T-helper 1 cell (primary cell): ENCODE results near the gene CACNB2.
"Not testable (repeated sequence)": the region's sequence is repeated elsewhere in the genome, so short reads cannot be mapped to it uniquely, and the experiment has no call there.

Experiments
- DNase-seq, 5 donors: peaks; one replicate each; pipeline ENCODE4 v3.0.0-alpha.2; 2012 to 2020

The CACNB2 gene

GRCh38 chr10:18202680-18203460 is 62.6 kb downstream of the CACNB2 start:
- no peak for DNase-seq

- DNase-seq: no peak
Measured at GRCh38 chr10:18203471-18203870, 63.2 kb downstream of the CACNB2 start.

- no peak for DNase-seq
Measured at GRCh38 chr10:18204039-18204835, 64.0 kb downstream of the CACNB2 start.

GRCh38 chr10:18205098-18205834 is 65.0 kb downstream of the CACNB2 start:
- DNase-seq: no peak

- not testable (repeated sequence) for DNase-seq
Measured at GRCh38 chr10:18208186-18208585, 68.0 kb downstream of the CACNB2 start.

- DNase-seq: no peak
Measured at GRCh38 chr10:18209241-18209640, 69.0 kb downstream of the CACNB2 start.

GRCh38 chr10:18210711-18211110 is 70.5 kb downstream of the CACNB2 start:
- DNase-seq: no peak

GRCh38 chr10:18211862-18212261 is 71.6 kb downstream of the CACNB2 start:
- no peak for DNase-seq

- DNase-seq: no peak
Measured at GRCh38 chr10:18213271-18213670, 73.0 kb downstream of the CACNB2 start.

- no peak for DNase-seq
Measured at GRCh38 chr10:18214691-18215563, 74.7 kb downstream of the CACNB2 start.

- DNase-seq: no peak
Measured at GRCh38 chr10:18216482-18216881, 76.3 kb downstream of the CACNB2 start.

- no peak for DNase-seq
Measured at GRCh38 chr10:18217577-18217976, 77.4 kb downstream of the CACNB2 start.

- DNase-seq: no peak
Measured at GRCh38 chr10:18219146-18219545, 78.9 kb downstream of the CACNB2 start.

GRCh38 chr10:18221123-18221522 is 80.9 kb downstream of the CACNB2 start:
- no peak for DNase-seq

GRCh38 chr10:18221882-18222281 is 81.7 kb downstream of the CACNB2 start:
- DNase-seq: no peak

- DNase-seq: no peak
Measured at GRCh38 chr10:18222866-18223265, 82.6 kb downstream of the CACNB2 start.

GRCh38 chr10:18223898-18224297 is 83.7 kb downstream of the CACNB2 start:
- no peak for DNase-seq

GRCh38 chr10:18224626-18225445 is 84.6 kb downstream of the CACNB2 start:
- no peak for DNase-seq

- DNase-seq: no peak
Measured at GRCh38 chr10:18226336-18226735, 86.1 kb downstream of the CACNB2 start.

GRCh38 chr10:18229826-18230225 is 89.6 kb downstream of the CACNB2 start:
- DNase-seq: no peak

GRCh38 chr10:18230794-18231193 is 90.6 kb downstream of the CACNB2 start:
- DNase-seq: no peak
